Ectodermal cell (in vitro differentiated cells): Measurements from ENCODE around the gene FCRL6.

Experiments used
- H3K27ac ChIP-seq: 2 replicates; pipeline ENCODE4 v1.7.0; 2013; ENCODE audit warnings: mild to moderate bottlenecking, low read depth, low read length; ENCODE audit not compliant: insufficient read depth, poor library complexity, severe bottlenecking
- H3K27me3 ChIP-seq: 2 replicates; pipeline ENCODE4 v1.7.0; 2013; ENCODE audit warnings: mild to moderate bottlenecking, low read length; ENCODE audit not compliant: insufficient read depth, control insufficient read depth, poor library complexity, severe bottlenecking
- H3K36me3 ChIP-seq: one replicate; pipeline ENCODE4 v1.7.0; 2013; ENCODE audit warnings: low read length; ENCODE audit not compliant: control insufficient read depth, insufficient read depth
- H3K4me1 ChIP-seq: one replicate; pipeline ENCODE4 v1.7.0; 2013; ENCODE audit warnings: low read length; ENCODE audit not compliant: control insufficient read depth, insufficient read depth
- H3K4me3 ChIP-seq: 2 replicates; pipeline ENCODE4 v1.7.0; 2013; ENCODE audit warnings: low read depth, low read length, control low read depth; ENCODE audit not compliant: insufficient read depth
- H3K9me3 ChIP-seq: 2 replicates; pipeline ENCODE4 v1.7.0; 2013; ENCODE audit warnings: mild to moderate bottlenecking, low read length, moderate library complexity; ENCODE audit not compliant: control insufficient read depth
- WGBS, 2 experiments: methylation state at CpG; one replicate each; pipeline ENCODE4 v1.1.7; 2013; ENCODE audit warnings: missing lambda C conversion rate in 2 of 2; 5-methylcytosine and 5-hydroxymethylcytosine counted together

FCRL6 gene

GRCh38 chr1:159861218-159861617, 59.1 kb downstream of the FCRL6 start:
- 80 to 81% methylated on average over 8 of the region's 8 CpGs for WGBS, 2 experiments
- peaks cover 15% of the 10 kb centered on the region for H3K27me3 ChIP-seq
- H3K27ac ChIP-seq: no peak overlapping the region
- H3K9me3 ChIP-seq: no peaks in the 10 kb centered on the region
- H3K4me1 ChIP-seq: peaks cover 5% of the 10 kb centered on the region
- no peak overlapping the region for H3K4me3 ChIP-seq
- H3K36me3 ChIP-seq: no peaks in the 10 kb centered on the region

GRCh38 chr1:159862031-159862430, 59.9 kb downstream of the FCRL6 start:
- Histone ChIP-seq H3K4me3 (no peak overlapping the region), H3K27ac (no peak overlapping the region), H3K4me1 (peaks cover 5% of the 10 kb centered on the region), H3K9me3 (no peaks in the 10 kb centered on the region), H3K27me3 (peaks cover 9% of the 10 kb centered on the region), H3K36me3 (no peaks in the 10 kb centered on the region)
- WGBS, 2 experiments: 68 to 80% methylated on average over 5 of the region's 5 CpGs

DNA sequence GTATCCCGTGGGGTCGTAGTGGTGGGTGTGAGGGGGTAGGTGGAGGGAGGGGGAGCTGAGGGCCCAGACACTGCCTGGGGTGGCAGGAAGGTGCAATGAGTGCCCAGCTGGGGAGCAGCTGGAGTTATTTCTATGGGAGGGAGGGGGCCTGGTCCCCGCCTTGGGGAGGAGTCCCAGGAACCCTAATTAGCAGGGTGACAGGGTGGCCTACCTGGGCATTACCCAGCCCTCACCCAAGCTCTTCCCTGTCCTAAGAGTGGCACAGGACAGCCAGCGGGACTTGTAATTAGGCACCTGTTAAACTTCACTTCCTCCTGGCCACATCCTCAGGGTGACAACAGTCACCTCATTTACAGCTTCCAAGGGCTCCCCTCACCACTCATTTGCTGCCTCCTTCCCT, 60.4 kb downstream of the FCRL6 start, which contains the start of gene VSIG8:
Gene VSIG8 (minus strand): TSS at position 101 of the 400 bp plus-strand sequence. CDS start 136 bp downstream, outside the sequence.
- peaks cover 5% of the 10 kb centered on the region for H3K4me1 ChIP-seq
- no peak within 1 kb of the TSS for H3K27ac ChIP-seq
- H3K36me3 ChIP-seq: no peaks in the 10 kb centered on the region
- 89 to 91% methylated on average over 4 of the region's 4 CpGs for WGBS, 2 experiments
- no peak within 1 kb of the TSS for H3K4me3 ChIP-seq
- no peaks in the 10 kb centered on the region for H3K9me3 ChIP-seq
- H3K27me3 ChIP-seq: peaks cover 7% of the 10 kb centered on the region

- H3K4me3 ChIP-seq: no peak overlapping the region
- no peaks in the 10 kb centered on the region for H3K9me3 ChIP-seq
- no peaks in the 10 kb centered on the region for H3K27me3 ChIP-seq
- peaks cover 5% of the 10 kb centered on the region for H3K4me1 ChIP-seq
- H3K27ac ChIP-seq: no peak overlapping the region
- H3K36me3 ChIP-seq: no peaks in the 10 kb centered on the region
- WGBS, 2 experiments: 92 to 93% methylated on average over 2 of the region's 2 CpGs
These were observed 62.1 kb downstream of the FCRL6 start for GRCh38 chr1:159864262-159864661.
